GM21526 (cell line): ENCODE results near the gene STARD4.

Experiments
- ATAC-seq: cut with Tn5 transposase; IDR thresholded peaks from one replicate; pipeline ENCODE4 v1.9.1; 2021; ENCODE audit warnings: moderate library complexity; ENCODE audit not compliant: unreplicated experiment, low FRiP score

STARD4 gene

GRCh38 chr5:111512375-111513130 is at the start of gene STARD4:
Gene STARD4 (minus strand): TSS chr5:111512535. CDS start chr5:111507433, 5,102 bp downstream.
- ATAC-seq, result peak; percentile 92

DNA sequence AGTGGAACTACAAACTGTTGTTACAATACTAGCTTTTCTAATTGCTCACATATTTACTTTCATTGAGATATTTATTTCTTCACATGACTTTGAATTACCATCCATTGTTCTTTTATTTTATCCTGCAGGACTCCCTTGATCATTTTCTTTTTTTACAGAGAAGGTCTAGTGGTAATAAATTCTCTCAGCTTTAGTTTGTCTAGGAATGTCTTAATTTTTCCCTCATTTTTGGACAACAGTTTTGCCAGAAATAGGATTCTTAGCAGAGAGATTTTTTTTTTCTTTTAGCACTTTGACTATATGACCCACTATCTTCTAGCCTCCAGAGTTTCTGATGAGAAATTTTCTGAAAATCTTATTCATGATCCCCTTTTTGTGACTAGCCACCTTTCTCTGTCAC is 47.3 kb upstream of the STARD4 start:
- ATAC-seq, result no peak

DNA sequence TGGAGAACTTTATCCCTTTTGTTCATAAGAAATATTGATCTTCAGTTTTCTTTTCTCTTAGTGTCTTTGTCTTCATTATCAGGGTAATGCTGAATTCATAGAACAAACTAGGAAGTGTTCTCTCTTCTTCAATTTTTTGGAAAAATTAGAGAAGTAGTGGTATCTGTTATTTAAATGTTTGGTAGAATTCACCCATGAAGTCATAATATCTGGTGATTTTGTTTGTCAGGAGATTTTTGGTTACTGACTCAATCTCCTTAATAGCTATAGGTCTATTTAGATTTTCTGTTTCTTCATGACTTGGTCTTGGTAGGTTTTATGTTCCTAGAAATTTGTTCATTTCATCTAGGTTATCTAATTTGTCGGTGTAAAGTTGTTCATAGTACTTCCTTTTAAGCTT is 45.4 kb upstream of the STARD4 start:
- no peak for ATAC-seq

DNA sequence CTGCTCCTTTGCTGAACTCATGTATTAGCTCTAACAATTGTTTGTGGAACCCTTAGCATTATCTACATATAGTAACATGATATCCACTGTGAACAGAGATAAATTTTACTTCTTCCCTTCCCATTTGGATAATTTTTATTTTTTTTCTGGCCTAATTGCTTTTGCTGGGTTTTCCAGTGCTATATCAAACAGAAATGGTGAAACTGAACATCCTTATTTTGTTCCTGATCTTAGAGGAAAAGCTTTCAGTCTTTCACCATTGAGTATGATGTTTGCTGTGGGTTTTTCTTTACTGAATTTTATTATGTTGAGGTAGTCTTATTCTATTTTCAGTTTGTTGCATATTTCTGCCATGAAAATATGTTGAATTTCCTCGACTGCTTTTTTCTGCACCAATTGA is 44.8 kb upstream of the STARD4 start:
- no peak for ATAC-seq

- no peak for ATAC-seq
Observed at GRCh38 chr5:111556501-111556900, 44.2 kb upstream of the STARD4 start.

DNA sequence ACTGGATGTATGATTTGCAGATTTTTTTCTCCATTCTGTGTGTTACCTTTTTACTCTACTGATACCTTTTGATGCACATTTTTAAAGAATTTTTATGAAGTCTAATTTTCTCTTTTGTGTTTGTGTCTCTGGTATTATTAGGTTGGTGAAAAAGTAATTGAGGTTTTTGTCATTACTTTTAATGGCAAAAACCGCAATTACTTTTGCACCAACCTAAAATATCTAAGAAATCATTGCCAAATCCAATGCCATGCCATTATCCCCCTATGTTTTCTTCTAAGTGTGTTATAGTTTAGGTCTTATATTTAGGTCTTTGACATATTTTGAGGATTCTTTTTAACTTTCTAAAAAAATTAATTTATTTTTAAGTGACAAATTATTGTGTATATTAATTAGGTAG is 43.4 kb upstream of the STARD4 start:
- ATAC-seq, result no peak

DNA sequence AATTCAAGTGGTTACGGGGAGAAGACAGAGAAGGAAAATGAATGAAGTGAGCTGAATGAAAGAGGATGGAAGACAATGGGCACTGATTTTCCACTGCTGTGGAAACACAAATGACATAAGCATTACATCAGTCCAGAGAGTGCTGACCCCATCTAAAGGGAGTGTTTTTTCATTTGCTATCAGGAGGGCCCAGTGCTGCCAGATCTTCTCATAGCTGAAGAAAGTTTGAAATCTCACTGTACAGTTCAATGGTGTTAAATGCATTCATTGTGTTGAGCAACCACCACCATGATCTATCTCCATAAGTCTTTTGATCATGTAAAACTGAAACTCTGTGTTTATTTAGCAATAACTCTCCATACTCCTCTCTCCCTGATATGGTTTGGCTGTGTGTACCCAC is 41.5 kb upstream of the STARD4 start:
- ATAC-seq, result no peak

DNA sequence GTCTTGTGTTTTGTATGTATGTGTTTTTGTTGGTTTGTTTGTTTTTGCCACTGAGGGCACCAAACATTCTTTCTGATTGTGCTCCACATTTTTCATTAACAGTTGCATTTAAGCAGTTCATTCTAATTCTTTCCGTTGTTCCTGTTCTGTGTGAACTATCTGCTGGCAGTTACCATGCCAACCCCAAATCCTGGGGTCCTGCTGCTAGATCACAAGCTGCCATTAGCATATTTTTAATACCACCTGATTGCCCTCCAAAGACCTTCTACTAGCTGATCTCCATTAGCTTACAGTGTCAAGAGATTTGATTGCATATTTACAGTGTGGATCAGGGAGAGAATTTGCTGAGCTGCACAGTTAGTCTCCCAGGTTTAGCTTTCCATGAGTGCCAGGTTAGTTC is 40.6 kb upstream of the STARD4 start:
- ATAC-seq, result no peak

DNA sequence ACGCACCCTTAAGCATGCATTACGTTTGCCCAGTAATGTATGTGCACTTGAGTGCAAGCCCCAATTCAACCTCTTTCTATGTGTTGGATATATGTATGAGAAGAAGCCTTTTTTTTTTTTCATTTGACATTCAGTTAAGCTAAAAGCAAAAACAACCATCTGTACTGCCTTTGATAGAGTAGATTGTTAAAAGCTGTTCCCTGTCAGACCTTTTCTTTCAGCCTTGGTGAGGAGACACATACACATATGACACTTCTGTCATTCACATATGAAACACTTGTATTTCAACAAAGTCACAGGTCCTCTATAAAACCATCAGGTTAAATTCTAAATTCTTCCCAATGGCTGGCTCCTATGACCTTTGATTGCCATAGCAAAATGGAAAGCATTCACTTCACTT is 40.2 kb upstream of the STARD4 start:
- no peak for ATAC-seq

DNA sequence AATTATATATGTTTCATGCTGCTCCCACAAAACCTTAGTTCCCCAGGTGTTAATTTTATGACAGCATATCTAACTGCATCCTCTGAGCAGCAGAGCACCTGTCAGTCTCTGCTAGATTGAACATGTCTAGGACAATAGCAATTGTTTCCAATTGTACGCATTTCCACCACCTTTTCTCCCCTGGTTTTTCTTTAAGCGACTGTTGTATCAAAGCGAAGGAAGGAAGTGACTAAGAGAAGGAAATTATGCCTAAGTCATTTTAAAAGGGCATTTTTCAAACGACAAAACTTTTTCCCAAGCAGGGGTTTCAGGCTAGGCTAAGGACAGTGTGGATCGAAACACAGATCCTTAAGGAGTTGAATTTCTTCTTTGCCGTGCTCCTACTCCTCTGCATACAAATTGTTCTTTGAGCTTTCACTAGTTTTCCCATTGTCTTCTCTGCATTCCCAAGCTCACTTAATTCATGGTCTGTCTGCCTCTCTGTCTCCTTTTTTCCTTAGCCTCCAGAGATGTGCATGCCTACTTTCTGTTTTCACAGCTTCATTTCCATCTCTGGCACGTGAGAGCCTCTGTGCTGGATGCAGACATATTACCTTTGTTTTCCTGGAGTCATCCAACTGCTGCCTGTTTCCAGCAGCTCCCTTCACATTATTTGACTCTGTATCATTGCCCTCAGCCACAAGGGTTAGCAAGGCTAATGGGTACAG is 39.4 kb upstream of the STARD4 start:
- no peak for ATAC-seq

DNA sequence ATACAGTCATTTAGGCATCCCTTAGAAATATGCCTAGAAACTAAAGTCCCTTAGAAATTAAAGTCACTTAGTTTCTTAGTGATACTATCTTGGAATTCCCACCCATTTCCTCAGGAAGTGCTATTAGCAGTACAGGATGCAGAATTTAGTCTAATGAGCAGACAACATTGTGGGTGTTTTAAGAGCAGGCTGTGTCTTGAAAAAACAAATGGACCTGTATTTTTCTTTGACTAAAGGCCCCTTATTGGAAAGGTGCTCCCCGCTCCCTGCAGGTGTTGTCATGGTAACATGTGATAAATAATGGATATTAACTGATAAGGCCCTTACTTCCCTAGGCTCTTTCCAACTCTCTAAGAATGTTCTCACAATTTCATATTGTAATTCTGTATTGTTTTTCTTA is 38.8 kb upstream of the STARD4 start:
- ATAC-seq, result no peak

- ATAC-seq, result peak; percentile 92
Observed at GRCh38 chr5:111550282-111551020, 38.1 kb upstream of the STARD4 start.

DNA sequence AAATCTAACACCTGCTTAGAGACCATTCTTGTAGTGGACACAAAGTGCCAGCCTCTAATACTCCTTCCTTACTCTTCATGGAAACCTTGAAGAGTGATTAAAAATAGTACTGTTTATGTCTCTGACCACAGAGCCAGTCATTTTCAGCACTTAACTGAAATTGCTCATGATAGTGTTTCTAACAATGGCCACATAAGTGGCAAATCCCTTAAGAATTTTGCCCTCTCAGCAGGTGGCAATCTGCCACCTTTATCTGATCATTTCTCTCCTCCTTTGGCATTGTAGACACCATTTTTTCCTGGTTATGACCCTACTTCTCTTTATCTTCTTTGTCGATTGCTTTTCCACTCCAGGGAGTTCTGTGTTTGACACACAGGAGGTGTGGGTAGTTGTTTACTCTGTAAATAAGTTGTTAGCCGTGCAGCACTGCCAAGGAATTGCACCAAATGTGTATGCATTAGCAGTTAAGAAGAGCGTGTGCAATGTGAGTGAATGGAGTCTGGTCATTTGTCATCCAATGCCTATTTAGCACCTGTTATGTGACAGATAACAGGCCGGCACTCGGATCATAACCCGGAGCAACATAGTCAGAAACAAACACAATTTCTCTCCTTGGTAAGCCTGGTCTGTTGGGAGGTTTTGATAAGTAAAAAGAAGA is 36.8 kb upstream of the STARD4 start:
- no peak for ATAC-seq

GRCh38 chr5:111548348-111548950 is 36.1 kb upstream of the STARD4 start:
- no peak for ATAC-seq

DNA sequence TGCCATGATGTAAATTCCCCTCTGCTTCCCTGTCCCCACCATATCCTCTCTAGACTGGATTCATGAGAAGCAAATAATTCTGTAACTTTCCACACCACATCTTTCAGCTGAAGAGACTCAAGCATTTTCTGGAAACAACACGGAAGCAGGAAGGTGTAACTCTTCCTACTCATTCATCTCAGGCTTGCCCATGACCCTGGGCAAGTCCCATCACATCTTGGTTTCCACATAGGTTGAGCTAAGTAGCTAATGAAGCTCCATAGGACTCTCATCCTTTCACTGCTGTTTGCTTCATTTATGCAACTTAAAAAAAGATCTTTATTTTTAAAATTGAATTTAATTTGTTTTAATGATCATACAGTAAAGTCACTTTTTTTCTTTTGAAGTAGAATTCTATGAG is 32.7 kb upstream of the STARD4 start:
- ATAC-seq, result no peak

GRCh38 chr5:111537141-111538024 is 25.0 kb upstream of the STARD4 start:
- no peak for ATAC-seq

DNA sequence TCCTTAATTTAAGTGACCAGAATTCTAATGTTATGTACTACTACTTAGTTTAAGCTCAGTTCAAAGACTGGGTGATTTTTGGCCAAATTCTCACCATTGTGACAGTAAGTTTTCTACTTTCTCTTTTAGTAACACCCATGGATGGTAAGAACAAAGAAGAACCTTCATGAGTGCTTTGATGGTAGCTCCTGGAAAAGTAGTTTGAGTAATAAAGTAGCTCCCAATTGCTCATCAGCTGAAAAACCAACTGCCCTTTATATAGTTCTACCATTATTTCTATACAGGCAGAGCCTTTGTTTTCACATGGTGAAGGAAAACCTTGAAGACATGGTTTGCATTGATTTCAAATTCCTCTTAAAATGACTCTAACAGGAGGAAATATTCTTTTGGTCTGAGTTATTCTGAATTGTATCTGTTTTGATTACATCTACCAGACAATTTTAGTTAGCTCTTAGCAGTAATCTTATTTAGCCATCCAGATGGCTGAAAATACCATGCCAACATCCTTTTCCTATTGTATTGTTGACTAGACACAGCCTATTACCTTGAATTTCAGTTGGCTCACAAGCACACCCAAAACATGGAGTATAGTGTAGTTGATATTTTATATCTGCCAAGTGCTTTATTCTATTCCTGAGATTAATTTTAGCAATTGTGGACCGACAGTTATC is 23.7 kb upstream of the STARD4 start:
- ATAC-seq, result no peak

GRCh38 chr5:111532886-111533582 is 20.7 kb upstream of the STARD4 start:
- no peak for ATAC-seq
